Endodermal cell (in vitro differentiated cells): ENCODE data around the gene CCDC9B. TPM values are rescaled to one million over a fixed set of nuclear protein-coding genes. Genes with fewer than 3 reads are reported as not detected.
A peak's percentile ranks its signal among the peaks of the same experiment; 100 is the strongest.

ENCODE experiments used
- DNase-seq: peaks from one replicate; pipeline ENCODE4 v3.0.0-alpha.2; 2017
- H3K27ac ChIP-seq: 2 replicates; pipeline ENCODE4 v1.5.1; 2013; ENCODE audit warnings: mild to moderate bottlenecking, low read depth, low read length, moderate library complexity
- H3K27me3 ChIP-seq: 2 replicates; pipeline ENCODE4 v1.6.1; 2013; ENCODE audit warnings: mild to moderate bottlenecking, low read length, moderate library complexity; ENCODE audit not compliant: insufficient read depth, control insufficient read depth, poor library complexity, severe bottlenecking
- H3K36me3 ChIP-seq: 2 replicates; pipeline ENCODE4 v1.7.0; 2013; ENCODE audit warnings: mild to moderate bottlenecking, low read length, moderate library complexity; ENCODE audit not compliant: control insufficient read depth, insufficient read depth
- H3K4me1 ChIP-seq: one replicate; pipeline ENCODE4 v1.7.0; 2013; ENCODE audit warnings: low read length; ENCODE audit not compliant: control insufficient read depth, insufficient read depth
- H3K4me3 ChIP-seq: 2 replicates; pipeline ENCODE4 v1.5.1; 2013; ENCODE audit warnings: mild to moderate bottlenecking, low read length, moderate library complexity
- H3K9ac ChIP-seq: 2 replicates; pipeline ENCODE4 v1.6.1; 2013; ENCODE audit warnings: mild to moderate bottlenecking, low read length, moderate library complexity; ENCODE audit not compliant: poor library complexity, severe bottlenecking; ENCODE audit errors: extremely low read depth
- H3K9me3 ChIP-seq: 2 replicates; pipeline ENCODE4 v1.6.1; 2013; ENCODE audit warnings: mild to moderate bottlenecking, low read length, moderate library complexity; ENCODE audit not compliant: control insufficient read depth
- H3K27ac Mint-ChIP-seq: 2 replicates; pipeline ENCODE4 v1.8.0; 2020; ENCODE audit warnings: mixed read lengths
- H3K27me3 Mint-ChIP-seq: 2 replicates; pipeline ENCODE4 v1.8.0; 2021; ENCODE audit warnings: mild to moderate bottlenecking, mixed read lengths; ENCODE audit not compliant: insufficient read depth
- H3K36me3 Mint-ChIP-seq: 2 replicates; pipeline ENCODE4 v1.8.0; 2020; ENCODE audit warnings: low read depth, mixed read lengths
- H3K4me1 Mint-ChIP-seq: 2 replicates; pipeline ENCODE4 v1.8.0; 2020; ENCODE audit warnings: mixed read lengths
- H3K4me3 Mint-ChIP-seq: 2 replicates; pipeline ENCODE4 v1.8.0; 2020; ENCODE audit warnings: mild to moderate bottlenecking, moderate library complexity, mixed read lengths
- H3K9me3 Mint-ChIP-seq: 2 replicates; pipeline ENCODE4 v1.8.0; 2020; ENCODE audit warnings: mild to moderate bottlenecking, mixed read lengths
- WGBS, 2 experiments: methylation state at CpG; one replicate each; pipeline versions ENCODE4 v1.1.5 to v1.1.7; 2013; ENCODE audit warnings: missing lambda C conversion rate in 2 of 2, mixed read lengths in 1 of 2; ENCODE audit not compliant: insufficient coverage in 1 of 2, insufficient read length in 1 of 2; 5-methylcytosine and 5-hydroxymethylcytosine counted together
- total RNA-seq, 2 donors: library from RNA; stranded (reverse); fragmentation: NEBNext Ultra II Directional in 1 of 2; extraction: Animal tissue kit (Norgen Biotek cat#: 25700) in 1 of 2; gene quantifications; 2 replicates in 1 of 2; 3 replicates in 1 of 2; pipeline ENCODE4 v1.2.1, GENCODE V29; 2021
- TF ChIP-seq, protein P1 (sequence below): fragments of 200-600 bp; sonication (generic); conservative IDR thresholded peaks from 2 replicates; pipeline ENCODE4 v1.5.0; 2021; ENCODE audit warnings: antibody characterized with exemption, mild to moderate bottlenecking

CCDC9B gene
- total RNA-seq, 2 donors from 2014 or later: 0.15 to 0.42 TPM

DNA sequence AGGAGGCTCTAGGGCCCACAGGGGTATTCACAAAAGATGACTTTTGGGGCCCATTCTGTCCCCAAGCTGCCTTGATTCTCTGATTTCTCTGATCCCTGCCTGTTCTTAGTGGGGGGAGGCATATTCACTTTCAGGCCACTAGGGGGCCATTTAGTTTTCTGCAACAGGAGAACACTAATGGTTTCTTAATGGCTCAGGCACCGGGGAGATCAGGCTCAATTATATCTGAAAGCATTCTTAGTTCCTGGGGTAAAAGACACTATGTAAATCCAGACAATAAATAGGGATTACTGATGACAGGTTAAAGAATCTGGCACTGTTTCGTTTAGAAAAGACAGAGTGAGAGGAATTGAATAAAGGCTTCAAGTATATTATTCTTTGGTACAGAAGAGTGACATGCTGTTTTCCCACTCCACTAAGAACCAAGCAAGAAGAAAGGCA is 19.8 kb downstream of the CCDC9B start:
- H3K9ac ChIP-seq: no peak overlapping the region

DNA sequence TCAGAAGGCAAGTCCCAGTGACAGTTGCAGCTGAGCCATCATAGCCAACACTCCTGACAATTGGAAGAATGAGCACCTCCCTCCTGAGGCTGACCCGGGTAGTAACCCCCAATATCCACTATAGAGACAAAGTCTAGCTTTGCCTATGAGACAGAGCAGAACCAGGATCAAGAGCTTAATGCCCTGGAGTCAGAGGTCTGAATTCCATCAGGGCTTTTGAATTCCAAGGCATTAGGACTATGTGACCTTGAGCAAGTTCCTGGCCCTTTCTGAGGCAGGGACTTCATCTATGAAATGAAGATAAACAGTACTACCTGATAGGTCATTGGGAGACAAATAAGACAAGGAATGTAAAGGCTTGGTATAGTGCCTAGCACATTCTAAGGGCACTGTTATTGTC is 20.3 kb downstream of the CCDC9B start:
- H3K9me3 ChIP-seq: no peaks in the 10 kb centered on the region
- H3K9ac ChIP-seq: no peak overlapping the region
- H3K36me3 ChIP-seq: no peaks in the 10 kb centered on the region
- WGBS, 2 experiments: 82 to 100% methylated on average over 1 of the region's 1 CpG
- Mint-ChIP-seq H3K27ac (no peak overlapping the region), H3K4me3 (no peak overlapping the region), H3K4me1 (peaks cover 2% of the 10 kb centered on the region), H3K36me3 (no peaks in the 10 kb centered on the region), H3K27me3 (peaks cover 66% of the 10 kb centered on the region), H3K9me3 (no peaks in the 10 kb centered on the region)
- no peak overlapping the region for H3K4me3 ChIP-seq
- H3K4me1 ChIP-seq: no peaks in the 10 kb centered on the region
- TF ChIP-seq, protein P1, sequence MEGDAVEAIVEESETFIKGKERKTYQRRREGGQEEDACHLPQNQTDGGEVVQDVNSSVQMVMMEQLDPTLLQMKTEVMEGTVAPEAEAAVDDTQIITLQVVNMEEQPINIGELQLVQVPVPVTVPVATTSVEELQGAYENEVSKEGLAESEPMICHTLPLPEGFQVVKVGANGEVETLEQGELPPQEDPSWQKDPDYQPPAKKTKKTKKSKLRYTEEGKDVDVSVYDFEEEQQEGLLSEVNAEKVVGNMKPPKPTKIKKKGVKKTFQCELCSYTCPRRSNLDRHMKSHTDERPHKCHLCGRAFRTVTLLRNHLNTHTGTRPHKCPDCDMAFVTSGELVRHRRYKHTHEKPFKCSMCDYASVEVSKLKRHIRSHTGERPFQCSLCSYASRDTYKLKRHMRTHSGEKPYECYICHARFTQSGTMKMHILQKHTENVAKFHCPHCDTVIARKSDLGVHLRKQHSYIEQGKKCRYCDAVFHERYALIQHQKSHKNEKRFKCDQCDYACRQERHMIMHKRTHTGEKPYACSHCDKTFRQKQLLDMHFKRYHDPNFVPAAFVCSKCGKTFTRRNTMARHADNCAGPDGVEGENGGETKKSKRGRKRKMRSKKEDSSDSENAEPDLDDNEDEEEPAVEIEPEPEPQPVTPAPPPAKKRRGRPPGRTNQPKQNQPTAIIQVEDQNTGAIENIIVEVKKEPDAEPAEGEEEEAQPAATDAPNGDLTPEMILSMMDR: no peak
- no peak for DNase-seq
- no peak overlapping the region for H3K27ac ChIP-seq
- H3K27me3 ChIP-seq: peaks cover 56% of the 10 kb centered on the region

More for the DNA sequence above, 19.8 kb downstream of the CCDC9B start:
- H3K27me3 Mint-ChIP-seq: peaks cover 66% of the 10 kb centered on the region
- TF ChIP-seq, protein P1: peak; percentile 95
- H3K36me3 ChIP-seq: no peaks in the 10 kb centered on the region
- no peaks in the 10 kb centered on the region for H3K9me3 Mint-ChIP-seq
- no peak overlapping the region for H3K4me3 Mint-ChIP-seq
- no peaks in the 10 kb centered on the region for H3K36me3 Mint-ChIP-seq
- peak; percentile 76 for DNase-seq
- no peak overlapping the region for H3K27ac Mint-ChIP-seq
- H3K4me1 ChIP-seq: no peaks in the 10 kb centered on the region
- peaks cover 56% of the 10 kb centered on the region for H3K27me3 ChIP-seq
- H3K4me3 ChIP-seq: no peak overlapping the region
- no peak overlapping the region for H3K27ac ChIP-seq
- H3K9me3 ChIP-seq: no peaks in the 10 kb centered on the region
- peaks cover 2% of the 10 kb centered on the region for H3K4me1 Mint-ChIP-seq
- 0 to 18% methylated on average over 2 of the region's 2 CpGs for WGBS, 2 experiments

DNA sequence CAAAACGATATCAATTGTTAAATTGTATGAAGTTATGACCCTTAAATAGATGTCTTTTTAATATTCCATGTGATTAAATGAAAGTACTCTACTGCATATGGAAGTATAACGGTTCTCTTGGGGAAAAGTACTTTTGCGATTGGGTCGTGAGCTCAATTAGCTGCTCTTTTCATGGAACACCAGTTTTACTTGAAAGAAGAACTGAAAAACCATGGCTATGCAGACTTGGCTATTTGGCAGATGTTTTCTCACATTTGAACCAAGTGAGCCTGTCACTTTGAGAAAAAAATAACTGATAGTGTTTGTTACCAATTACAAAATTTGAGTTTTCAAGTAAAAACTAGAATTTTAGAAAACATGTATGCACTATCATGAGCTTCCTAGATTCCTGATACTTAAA is 23.2 kb downstream of the CCDC9B start:
- no peak for DNase-seq
- Mint-ChIP-seq H3K4me1 (peaks cover 2% of the 10 kb centered on the region), H3K4me3 (no peak overlapping the region), H3K27me3 (peaks cover 75% of the 10 kb centered on the region), H3K9me3 (no peaks in the 10 kb centered on the region), H3K36me3 (no peaks in the 10 kb centered on the region), H3K27ac (no peak overlapping the region)
- Histone ChIP-seq H3K4me1 (no peaks in the 10 kb centered on the region), H3K9ac (no peak overlapping the region), H3K27me3 (peaks cover 60% of the 10 kb centered on the region), H3K4me3 (no peak overlapping the region), H3K36me3 (no peaks in the 10 kb centered on the region), H3K9me3 (no peaks in the 10 kb centered on the region), H3K27ac (no peak overlapping the region)
- WGBS, 2 experiments: 86 to 90% methylated on average over 4 of the region's 4 CpGs
- TF ChIP-seq, protein P1: no peak
